ENCODE measurements around the gene CA4. TPM values are rescaled to one million over a fixed set of nuclear protein-coding genes. Genes with fewer than 3 reads are reported as not detected.
"Not testable (repeated sequence)": the region's sequence is repeated elsewhere in the genome, so short reads cannot be mapped to it uniquely, and the experiment has no call there.

The CA4 gene
- 328 TPM for total RNA-seq

GRCh38 chr17:60149691-60150582, at the start of gene CA4:
CA4 (plus strand) TSS chr17:60149973; CDS start chr17:60150035, 62 bp downstream.
- DNase-seq (ENCODE audit: low spot score): no peak

DNA sequence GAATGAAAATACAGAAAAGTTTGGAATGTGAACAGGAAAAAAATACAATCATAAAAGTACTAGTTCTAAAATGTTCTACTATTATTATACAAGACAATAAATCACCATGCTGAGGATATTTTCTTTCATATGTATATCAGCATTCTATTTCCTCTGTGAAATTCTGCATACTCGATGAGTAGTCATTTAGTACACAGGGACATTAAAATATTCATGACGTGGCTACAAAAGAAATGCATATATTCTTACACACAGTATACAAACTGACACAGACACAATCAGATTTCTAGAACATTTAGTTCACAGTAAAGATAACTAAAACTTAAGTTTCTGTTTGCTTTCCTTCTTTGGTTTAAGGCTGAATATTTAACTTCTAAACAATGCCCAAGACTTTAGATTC, 49.2 kb upstream of the CA4 start:
- DNase-seq (ENCODE audit: low spot score): not testable (repeated sequence)

DNA sequence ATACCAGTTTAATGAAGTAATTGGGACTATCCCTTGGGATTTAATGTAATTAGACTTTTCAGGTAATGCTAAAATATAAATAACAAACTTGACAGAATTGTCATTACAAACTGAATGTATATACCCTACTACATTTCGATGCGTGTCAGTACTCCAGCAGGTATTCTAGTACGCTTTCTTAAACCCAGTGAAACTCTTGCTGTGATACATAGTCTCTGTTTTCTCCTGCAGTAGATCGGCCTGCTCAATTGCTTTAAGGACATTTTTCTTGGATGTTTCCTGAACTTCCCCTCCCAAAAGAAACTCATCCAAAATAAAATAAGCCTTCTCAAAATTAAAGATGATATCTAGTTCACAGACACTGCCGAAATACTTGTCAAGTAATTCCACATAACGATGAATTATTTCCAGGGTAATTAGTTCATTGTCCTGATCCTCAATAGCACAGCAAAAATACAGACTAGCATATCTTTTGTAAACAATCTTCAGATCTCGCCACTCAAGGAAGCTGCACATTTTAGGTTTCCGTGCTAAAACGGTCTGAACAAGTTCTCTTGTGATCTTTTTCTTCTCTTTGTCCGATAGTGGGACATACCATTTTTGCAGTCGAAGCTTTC, 47.6 kb upstream of the CA4 start:
- DNase-seq (ENCODE audit: low spot score): not testable (repeated sequence)

GRCh38 chr17:60102632-60103096, 47.1 kb upstream of the CA4 start:
- no peak for DNase-seq (ENCODE audit: low spot score)

DNA sequence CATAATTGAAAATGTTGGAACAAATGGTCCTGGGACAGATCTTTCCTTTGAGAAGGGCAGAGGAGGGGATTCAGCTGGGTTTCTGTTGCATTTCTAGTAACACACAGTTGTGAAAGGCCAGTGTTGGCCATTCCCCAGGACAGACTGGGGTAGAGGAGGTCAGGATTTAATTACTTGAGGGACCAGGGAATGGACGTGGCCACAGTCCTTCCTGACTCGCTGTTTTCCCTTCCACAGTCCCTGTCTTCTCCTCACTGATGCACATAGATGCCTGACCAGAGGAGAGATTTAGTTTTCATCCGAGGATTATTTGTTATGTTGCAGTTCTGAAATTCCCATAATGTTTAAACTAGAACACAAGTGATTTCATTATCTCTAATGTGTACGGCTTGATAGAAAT, 45.8 kb upstream of the CA4 start:
- no peak for DNase-seq (ENCODE audit: low spot score)

DNA sequence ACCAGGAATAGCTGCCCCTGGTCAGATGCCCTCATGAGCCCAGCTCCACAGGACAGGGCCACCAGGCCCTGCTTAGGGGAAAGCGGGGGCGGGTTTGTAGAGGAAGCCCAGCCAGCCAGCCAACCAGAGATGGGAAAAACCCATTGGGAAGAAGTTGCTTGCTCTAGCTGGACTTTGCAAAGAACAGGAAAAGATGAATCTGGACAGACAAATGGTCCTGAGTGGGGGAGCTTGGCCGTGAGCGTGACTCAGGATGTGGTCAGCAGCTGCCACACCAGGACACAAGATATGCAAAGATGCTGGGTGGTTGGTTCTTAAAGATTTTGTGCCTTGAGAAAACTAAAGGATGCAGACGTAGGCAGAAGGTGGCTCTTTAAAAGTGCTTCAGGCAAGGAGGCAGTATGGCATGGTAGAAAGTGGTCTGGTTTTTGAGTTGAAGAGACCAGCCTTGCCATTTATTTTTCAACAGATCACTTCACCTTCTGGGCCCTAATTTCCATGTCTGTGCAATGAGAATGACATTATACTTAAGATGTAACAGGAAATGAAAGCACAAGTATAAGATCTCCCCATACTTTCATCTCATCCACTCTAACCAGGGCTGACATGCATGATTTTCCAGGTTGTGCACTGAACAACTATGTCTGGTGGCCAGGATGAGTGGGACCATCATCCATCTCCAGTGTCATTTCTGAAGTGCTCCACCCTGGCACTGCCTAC, 43.3 kb upstream of the CA4 start:
- no peak for DNase-seq (ENCODE audit: low spot score)

GRCh38 chr17:60107526-60108257, 42.1 kb upstream of the CA4 start:
- no peak for DNase-seq (ENCODE audit: low spot score)

DNA sequence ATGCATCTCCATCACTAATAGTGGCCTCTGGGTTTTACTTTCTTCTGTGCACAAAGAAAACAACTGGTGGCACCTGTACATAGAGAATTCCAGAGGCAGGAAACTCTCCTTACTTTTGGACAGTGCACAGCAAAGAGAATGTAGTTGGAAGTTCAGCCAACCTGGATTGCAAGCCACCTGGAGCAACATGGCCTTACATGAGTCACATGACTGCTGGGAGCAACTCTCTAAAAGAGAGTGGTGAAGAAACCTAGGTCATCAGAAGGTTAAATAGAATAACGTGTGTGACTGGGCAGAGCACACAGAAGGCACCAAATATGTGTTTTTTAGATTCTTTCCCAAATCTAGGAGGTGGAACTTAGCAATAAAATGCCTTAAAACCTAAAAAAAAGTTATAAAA, 41.5 kb upstream of the CA4 start:
- not testable (repeated sequence) for DNase-seq (ENCODE audit: low spot score)

GRCh38 chr17:60108712-60109111, 41.1 kb upstream of the CA4 start:
- no peak for DNase-seq (ENCODE audit: low spot score)

DNA sequence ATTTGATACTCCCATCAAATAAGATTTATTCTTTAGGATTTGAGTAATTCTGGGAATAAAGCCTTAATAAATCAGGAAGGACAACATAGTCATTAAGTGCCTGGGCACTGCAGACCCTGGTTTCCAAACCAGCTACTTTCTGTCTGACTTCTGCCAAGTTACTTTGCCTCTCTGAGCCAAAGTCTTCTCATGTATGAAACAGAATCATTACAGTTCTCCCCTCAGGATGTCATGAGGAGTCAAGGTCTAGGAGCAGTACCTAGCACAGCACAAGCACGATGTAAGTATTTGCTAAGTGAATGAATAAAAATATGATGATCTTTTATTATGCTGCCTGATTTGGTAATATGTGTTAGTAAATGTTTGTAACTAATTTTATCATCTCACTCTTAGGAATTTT, 40.6 kb upstream of the CA4 start:
- no peak for DNase-seq (ENCODE audit: low spot score)

- no peak for DNase-seq (ENCODE audit: low spot score)
These were observed 39.2 kb upstream of the CA4 start for GRCh38 chr17:60110586-60110985.

DNA sequence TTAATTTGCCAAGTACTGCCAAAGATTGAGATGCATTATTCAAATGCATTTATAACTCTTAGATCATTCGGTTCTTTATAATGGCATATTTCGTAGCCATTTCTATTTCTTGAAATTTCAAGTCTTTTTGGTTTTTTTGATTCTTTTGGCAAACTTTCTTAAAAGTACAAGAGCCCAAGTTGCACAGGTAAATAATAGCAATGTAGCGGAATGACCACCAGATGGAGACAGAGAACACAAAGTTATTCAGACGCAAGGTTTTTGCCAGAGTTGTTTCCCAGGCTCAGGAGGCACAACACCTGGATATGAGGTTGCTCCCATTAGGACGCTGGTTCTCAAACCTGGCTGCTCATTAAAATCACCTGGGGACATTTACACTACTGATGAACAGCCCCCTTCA, 38.1 kb upstream of the CA4 start:
- DNase-seq (ENCODE audit: low spot score): not testable (repeated sequence)

DNA sequence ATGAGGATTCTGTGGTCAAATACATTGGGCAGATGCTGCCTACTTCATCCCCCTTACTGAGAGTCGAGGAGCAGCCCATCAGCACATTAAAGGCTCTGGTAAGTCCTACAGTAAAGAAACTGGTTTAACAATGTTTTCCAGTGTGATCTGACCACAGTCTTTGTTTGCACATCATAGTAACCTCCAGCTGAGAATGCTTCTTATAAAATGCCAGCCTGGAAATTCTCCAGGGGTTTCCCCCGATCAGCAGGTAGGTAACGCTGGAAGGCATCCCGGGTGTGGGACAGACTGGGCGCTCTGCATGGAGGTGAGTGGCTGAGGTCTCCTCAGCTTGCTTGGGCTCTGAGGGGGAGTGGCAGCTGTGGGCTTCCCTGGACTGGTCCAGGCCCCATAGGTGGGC, 34.4 kb upstream of the CA4 start:
- DNase-seq (ENCODE audit: low spot score): not testable (repeated sequence)

DNA sequence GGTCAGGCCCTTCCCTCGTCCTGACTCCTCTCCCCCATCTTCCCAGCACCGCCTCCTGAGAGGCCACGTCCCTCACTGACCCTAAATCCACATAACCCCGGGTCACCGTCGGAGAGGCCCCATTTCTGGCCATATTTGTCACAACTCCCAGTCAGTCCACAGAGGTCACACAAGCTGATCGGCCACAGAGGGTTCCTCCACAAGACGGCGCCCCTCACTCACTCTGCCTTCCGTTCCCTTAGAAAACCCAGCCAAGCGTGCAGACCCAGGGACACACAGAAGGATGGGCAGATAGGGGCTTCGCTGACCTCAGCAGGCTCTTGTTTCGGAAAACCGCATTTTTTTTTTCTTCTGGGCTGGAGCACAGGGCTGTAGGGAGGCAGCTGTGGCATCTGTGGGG, 33.6 kb upstream of the CA4 start:
- DNase-seq (ENCODE audit: low spot score): not testable (repeated sequence)

DNA sequence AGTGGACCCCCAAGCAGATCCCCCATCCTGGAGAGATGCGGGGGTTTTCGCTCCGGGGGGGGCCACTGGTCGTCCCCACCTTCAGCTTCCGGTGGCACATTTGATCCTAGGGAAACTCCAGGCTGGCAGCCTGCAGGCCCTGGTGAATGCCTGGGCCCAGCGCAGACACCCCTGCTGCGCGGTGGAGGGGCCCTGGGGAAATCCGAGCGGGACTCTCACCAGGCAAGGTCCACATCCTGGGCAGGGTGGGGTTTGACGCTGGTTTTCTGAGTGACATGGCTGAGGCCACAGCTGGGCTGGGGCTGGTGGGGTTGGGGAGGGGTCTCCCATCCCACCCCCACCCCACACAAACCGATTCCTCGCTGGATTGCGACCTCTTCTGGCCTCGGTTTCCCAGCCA, 30.6 kb upstream of the CA4 start:
- not testable (repeated sequence) for DNase-seq (ENCODE audit: low spot score)

GRCh38 chr17:60119807-60120748, 29.7 kb upstream of the CA4 start:
- not testable (repeated sequence) for DNase-seq (ENCODE audit: low spot score)

DNA sequence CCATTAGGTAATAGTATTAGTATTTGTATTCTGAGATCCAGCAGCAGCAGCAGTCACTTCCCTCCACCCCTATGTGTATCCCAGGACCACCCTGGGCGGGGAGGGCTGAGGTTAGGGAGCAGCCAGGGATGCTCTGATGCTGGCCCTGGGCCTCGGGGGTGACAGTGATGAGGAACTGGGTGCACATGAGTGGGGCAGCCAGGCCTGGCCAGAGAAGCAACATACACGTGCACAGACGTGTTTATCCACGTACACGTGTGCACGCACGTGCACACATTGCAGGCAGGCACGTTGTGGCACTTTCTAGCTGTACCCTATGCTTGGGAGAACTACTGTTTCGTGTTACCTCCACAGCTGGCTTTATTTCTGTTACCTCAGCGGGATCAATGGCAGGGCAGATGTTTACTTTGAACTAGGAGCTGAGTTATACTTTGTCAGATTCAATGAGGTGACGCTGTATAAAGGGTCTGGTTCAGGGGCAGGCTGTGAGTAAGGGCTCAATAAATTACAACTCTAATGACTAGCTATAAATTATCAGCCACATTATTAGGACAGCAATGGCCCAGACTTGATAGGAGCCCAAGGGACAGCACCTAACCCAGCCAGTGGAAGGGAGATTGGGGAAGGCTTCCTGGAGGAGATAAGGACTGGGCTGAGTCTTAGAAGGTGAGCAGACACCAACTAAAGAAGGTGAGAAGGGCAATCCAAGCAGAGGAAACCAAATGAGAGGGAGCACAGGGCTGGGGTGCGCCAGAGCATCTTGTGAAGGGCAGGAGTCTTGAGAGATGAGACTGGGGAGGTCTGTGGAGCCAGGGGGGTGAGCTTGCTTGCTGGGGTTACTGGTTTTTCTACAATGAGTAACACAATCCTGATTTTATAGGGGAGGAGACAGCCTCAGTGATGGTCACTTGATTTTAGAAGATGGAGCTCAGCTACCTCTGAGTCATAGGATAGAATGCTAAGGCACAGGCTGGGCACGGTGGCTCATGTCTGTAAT, 22.4 kb upstream of the CA4 start:
- no peak for DNase-seq (ENCODE audit: low spot score)

- DNase-seq (ENCODE audit: low spot score): no peak
These were observed 21.5 kb upstream of the CA4 start for GRCh38 chr17:60128171-60128859.

DNA sequence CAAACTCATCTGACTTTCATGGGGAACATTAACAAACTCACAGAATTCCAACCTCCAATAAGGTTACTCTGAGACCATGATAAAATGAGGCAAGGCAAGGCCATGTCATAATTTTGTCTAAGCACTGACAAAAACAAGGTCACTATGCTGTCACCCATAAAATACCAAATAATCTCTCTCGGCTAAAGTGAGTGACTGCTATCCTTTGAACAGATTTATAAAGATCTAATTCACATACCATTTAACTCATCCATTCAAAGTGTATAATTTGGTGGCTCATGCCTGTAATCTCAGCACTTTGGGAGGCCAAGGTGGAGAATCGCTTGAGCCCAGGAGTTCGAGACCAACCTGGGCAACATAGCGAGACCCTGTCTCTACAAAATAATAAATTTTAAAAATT, 20.6 kb upstream of the CA4 start:
- DNase-seq (ENCODE audit: low spot score): no peak
